ENCODE measurements around the gene SMIM10.
"Not testable (repeated sequence)": the region's sequence is repeated elsewhere in the genome, so short reads cannot be mapped to it uniquely, and the experiment has no call there.

The SMIM10 gene

DNA sequence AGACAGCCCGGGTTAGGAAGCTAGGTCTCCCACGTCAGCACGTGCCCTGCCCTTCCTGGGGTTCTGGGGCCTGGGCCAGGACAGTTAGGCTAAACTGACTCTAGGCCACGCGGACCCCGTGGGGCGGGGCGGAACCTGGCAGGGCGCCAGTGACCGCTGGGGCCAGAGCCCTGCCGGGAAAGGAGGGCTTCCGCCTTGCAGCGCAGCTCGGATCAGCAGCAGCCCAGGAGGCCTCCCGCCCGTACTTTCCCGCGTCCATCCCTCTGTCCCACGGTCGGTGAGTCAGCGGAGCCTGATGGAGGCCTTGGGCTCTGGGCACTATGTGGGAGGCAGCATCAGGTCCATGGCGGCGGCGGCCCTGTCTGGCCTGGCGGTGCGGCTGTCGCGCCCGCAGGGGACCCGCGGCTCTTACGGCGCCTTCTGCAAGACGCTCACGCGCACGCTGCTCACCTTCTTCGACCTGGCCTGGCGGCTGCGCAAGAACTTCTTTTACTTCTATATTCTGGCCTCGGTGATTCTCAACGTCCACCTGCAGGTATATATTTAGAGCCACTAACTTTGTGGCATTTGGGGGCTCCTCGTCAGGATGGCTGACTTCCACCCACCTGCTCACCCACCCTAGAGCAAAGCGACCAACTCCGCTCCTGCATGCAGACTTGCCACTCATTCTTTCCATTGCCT is at the start of gene SMIM10:
Gene SMIM10 (plus strand): TSS at position 191 of the 681 bp plus-strand sequence. CDS start 105 bp downstream, at position 296.
- DNase-seq: no peak

DNA sequence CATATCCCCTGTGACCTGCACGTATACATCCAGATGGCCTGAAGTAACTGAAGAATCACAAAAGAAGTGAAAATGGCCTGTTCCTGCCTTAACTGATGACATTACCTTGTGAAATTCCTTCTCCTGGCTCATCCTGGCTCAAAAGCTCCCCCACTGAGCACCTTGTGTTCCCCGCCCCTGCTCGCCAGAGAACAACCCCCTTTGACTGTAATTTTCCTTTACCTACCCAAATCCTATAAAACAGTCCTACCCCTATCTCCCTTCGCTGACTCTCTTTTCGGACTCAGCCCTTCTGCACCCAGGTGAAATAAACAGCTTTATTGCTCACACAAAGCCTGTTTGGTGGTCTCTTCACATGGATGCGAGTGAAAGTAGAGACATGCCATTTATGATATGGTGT is 44.4 kb upstream of the SMIM10 start:
- DNase-seq: not testable (repeated sequence)

DNA sequence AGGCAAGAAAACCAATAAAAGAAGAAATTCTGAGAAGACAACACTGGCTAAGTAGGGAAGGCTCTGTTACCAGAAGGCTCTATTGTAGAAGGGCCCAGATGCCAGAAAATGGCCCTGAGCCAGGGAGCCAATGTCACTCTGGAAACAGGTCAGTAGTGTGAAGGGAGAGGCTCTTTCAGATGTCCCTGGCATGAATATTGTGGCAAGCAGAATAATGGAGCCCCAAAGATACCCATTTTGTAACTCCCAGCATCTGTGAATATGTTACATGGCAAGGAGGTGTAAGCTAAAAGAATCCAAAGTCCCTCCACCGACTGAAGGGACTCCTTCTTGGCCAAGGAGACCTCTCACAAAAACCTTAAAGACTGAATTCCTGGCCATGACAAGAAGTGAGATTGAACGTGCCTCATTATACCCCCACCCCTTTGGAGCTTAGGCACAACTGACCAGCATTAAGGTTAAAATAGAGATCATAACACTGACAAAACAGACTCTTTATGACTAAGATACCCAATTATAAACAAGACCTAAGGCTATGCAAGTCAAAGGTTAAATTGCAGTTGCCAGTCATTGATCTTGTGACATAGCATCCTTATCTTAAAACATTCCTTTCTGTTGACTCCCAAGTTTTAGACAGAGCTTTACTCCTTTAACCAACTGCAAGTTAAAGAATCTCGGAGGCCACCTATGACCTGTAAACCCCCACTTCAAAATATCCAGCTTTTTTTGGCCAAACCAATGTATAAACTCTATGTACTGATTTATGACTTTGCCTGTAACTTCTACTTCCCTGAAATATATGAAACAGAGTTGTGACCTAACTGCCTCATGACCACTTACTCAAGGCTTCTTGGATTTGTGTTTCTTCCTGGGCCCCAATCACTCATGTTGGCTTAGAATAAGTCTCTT is 42.2 kb upstream of the SMIM10 start:
- DNase-seq: no peak

DNA sequence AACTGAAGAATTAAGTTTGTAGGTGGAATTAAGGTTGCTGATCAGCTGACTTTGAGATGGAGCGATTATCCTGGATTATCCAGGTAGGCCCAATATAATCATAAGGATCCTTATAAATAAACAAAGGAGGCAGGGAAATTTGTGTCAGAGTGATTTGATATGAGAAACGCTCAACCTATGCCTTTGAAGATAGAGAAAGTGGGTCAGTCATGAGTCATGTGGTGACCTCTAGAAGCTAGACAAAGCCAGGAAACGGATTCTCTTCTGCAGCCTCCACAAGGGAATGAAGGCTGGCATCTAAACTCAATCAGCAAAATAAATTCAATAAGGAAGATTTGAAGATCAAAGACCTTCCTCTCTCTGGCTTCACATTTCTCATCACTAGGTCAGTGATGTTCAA is 41.5 kb upstream of the SMIM10 start:
- no peak for DNase-seq

DNA sequence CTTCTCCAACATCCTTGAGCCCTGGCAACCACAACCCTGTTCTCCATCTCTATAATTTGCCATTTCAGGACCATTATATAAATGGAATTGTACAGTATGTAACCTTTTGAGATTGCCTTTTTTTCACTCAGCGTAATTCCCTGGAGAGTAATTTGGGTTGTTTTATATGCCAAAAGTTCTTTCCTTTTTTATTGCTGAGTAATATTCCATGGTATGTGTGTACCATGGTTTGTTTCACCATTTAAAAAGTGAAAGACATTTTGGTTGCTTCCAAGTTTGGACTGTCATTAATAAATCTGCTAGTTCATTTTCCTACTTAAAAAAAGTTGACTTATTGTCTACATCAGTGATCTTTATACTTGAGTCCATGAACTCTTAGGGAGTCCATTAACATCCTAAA is 33.0 kb upstream of the SMIM10 start:
- DNase-seq: no peak

DNA sequence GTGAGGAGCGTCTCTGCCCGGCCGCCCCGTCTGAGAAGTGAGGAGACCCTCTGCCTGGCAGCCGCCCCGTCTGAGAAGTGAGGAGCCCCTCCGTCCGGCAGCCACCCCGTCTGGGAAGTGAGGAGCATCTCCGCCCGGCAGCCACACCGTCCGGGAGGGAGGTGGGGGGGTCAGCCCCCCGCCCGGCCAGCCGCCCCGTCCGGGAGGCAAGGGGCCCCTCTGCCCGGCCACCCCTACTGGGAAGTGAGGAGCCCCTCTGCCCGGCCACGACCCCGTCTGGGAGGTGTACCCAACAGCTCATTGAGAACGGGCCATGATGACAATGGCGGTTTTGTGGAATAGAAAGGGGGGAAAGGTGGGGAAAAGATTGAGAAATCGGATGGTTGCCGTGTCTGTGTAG is 30.4 kb upstream of the SMIM10 start:
- not testable (repeated sequence) for DNase-seq

- no peak for DNase-seq
Observed at GRCh38 chrX:134963041-134963440, 27.8 kb upstream of the SMIM10 start.

DNA sequence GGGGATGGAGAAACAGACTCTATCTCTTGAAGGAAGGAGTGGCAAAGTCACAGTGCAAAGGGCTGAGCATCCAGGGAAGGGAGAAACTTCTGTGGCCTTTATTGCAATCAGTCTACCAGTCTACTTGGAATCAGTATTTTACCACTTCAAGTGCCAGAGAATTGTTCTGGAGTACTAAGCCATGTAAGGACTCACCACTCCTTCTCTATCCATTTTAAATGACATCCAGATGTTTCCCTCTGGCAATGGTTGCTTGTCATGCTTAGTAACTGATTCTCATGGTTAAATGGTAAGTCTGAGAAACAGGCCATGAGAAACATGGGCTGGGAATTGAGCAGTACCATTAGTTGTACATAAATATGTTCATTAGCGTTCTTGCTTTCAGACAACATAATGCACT is 21.1 kb upstream of the SMIM10 start:
- DNase-seq: no peak

GRCh38 chrX:134971926-134972325 is 18.9 kb upstream of the SMIM10 start:
- no peak for DNase-seq

GRCh38 chrX:134975516-134975915 is 15.3 kb upstream of the SMIM10 start:
- no peak for DNase-seq

GRCh38 chrX:134981910-134982309 is 8.9 kb upstream of the SMIM10 start:
- no peak for DNase-seq

DNA sequence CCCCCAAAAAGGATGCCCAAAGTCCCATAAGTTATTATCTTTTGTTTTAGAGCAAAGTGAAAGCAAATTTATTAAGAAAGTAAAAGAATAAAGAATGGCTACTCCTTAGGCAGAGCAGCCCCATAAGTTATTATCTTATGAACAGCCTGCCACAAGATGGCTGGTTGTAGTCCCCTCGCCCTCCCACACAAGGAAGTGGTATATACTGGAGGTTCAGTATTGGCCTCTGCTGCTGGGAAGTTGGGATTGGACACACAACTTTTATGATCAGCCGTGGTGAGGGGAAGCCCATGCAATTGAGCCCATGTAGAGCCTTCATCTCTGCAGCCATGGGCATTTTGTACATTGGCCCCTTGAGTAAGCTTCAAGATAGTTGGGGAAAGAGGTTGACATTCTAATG is 8.0 kb upstream of the SMIM10 start:
- no peak for DNase-seq

- DNase-seq: no peak
Observed at GRCh38 chrX:134985479-134985878, 5.3 kb upstream of the SMIM10 start.

DNA sequence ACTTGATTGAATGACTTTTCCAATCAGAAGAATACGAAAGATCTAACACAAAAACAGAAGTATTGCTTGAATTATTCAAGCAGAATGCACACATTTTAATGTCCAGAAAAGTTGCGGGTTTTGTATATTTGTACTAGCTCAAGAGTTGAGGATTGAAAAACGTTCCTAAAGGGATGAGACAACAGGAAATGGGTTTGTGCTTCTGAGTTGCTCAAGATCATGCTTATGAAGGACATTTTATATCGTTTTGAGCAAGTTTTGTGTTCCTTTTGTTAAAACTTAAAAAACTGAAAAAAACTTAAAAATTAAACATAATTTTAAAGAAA is 353 bp upstream of the SMIM10 start:
- DNase-seq: no peak

- DNase-seq: no peak
Observed at GRCh38 chrX:134997646-134998045, 6.9 kb downstream of the SMIM10 start.

DNA sequence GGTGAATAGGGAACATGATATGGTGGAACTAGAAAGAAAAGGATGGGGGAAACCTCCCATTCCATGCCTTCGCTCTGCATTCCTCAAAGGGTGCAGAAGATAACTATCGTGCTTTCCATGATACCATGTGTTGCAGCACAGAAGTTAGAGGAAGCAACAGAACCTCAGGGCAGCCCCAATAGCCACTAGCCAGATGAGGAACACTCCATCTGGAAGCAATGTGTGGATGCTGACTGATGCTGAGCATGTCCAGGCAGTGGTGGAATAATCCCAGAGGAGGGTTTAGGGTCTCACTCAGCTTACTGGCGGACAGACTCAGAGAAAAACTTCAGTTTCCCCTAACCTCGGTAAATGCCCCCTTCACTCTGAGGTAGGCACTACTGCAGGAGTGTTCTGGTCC is 7.5 kb downstream of the SMIM10 start:
- no peak for DNase-seq

- no peak for DNase-seq
Observed at GRCh38 chrX:134999469-134999868, 8.7 kb downstream of the SMIM10 start.

DNA sequence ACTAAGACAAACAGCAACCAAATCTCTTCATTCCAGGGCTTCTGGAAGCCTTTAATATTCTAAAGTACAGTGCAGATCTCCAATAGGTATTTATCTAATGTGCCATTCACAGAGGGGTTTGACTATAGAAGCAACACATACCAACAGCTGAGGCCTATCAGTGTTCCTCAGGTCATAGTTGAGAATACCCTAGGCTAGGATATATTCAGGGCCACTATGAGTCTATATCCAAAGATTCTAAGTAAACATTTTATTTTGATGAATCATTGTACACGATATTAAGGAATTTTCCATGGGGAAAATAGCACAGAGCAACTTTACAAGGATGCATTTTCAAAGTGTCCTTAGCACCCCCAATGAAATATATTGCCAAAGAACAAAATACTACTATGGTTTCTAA is 9.7 kb downstream of the SMIM10 start:
- DNase-seq: no peak

DNA sequence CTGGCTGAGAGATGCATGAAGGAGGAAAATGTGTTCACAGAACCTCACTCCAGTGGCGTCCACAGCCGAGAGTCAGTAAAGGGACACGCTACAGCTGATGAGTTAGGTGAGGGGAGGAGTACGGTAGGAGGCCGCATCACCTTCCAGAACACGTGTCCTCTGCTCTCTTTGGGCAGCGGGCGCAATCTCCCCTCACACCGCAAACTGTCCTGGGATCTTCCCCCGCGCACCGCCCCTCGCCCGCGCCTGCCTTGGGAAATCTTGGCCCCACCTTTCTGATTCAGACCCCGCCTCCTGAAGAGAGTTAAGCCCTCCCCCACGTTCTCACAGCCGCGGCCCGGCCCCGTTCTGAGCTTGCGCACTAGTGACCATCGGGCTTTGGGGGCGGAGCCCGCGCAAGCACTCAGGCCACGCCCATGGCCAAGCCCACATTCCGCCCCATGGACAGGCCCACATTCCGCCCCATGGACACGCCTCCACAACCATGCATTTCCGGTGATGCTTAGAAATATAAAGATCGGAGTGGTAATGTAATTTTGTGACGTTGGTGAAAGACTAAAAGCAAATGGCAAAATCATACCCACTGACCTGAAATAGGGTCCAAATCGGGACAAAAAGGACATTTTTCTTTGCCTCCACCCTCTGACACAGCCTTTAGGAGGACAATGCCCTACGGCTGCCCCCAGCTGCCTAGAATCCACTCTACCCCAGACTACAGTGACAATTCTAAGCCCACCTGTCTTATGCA is 13.3 kb downstream of the SMIM10 start:
- peak; percentile 31 for DNase-seq

DNA sequence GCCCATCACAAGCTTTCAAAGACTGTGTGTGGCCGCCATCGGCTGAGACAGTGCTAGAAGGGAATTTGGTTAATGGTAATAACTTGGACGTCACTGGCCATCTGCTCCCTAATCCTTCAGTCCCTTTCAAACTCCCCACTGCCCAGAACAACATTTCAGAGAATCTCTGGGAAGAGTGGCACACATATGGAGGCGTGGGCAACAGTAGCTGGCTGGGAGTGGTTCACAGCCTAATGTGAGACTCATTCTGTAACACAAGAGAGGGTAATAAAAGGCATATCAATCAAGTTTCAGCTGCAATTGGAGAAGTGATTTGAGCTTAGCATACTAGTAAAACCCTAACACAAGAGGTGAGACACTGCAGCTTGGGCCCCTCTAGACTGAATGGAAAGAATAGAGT is 15.4 kb downstream of the SMIM10 start:
- DNase-seq: no peak

DNA sequence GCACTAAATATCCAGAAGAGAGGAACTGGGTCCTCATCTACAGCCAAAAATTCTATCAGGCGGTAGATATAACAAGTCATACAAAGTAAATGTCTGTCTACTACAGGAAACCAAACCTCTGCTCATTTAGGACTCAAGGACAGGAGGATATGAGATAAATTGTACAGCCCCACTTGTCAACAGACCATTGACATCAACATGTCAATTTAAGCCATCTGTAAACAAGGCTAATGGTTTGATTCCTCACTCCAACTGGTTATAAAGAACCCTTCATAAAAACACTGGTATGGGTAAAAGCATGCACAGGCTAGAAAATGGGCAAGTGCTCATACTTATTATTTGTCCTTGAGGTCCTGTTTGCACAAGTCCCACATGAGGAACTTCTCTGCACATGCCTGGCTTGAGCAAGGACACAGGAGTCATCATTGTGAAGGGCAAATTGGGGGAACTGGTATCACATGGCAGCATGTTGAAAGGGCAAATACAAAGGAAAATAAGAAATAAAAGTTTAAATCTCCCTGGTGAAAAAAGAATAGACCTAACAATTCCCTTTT is 18.3 kb downstream of the SMIM10 start:
- no peak for DNase-seq

- no peak for DNase-seq
Observed at GRCh38 chrX:135009838-135010237, 19.0 kb downstream of the SMIM10 start.

DNA sequence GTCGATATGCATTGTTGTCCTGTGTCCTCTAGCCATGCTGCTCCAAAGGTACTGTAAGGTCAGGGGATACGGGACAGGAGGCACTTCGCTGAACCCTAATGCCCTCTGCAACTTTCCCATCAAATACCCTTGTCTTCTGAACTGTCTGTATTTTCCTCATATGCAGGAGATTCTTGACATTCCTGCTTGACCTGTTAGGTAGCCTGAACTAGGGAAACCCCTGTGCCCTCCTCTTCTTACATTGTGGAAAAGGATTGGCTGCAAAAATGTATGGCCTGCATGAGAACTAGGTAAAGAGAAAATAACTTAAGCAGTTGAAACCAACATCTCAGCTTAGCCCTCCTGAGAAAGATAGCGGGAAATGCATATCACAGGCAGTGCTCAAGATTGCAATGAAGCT is 20.1 kb downstream of the SMIM10 start:
- no peak for DNase-seq
